Activated CD8-positive, alpha-beta memory T cell treated with anti-CD3 and anti-CD28 coated beads for 1 hour (primary cell): ENCODE data around the gene PLCD1.
"Not testable (repeated sequence)": the region's sequence is repeated elsewhere in the genome, so short reads cannot be mapped to it uniquely, and the experiment has no call there.

Experiments used
- DNase-seq, 2 donors: peaks; one replicate each; pipeline ENCODE4 v3.0.0-alpha.2; 2020; ENCODE audit warnings: low read depth in 1 of 2; ENCODE audit errors: extremely low read depth in 1 of 2

Gene PLCD1

DNA sequence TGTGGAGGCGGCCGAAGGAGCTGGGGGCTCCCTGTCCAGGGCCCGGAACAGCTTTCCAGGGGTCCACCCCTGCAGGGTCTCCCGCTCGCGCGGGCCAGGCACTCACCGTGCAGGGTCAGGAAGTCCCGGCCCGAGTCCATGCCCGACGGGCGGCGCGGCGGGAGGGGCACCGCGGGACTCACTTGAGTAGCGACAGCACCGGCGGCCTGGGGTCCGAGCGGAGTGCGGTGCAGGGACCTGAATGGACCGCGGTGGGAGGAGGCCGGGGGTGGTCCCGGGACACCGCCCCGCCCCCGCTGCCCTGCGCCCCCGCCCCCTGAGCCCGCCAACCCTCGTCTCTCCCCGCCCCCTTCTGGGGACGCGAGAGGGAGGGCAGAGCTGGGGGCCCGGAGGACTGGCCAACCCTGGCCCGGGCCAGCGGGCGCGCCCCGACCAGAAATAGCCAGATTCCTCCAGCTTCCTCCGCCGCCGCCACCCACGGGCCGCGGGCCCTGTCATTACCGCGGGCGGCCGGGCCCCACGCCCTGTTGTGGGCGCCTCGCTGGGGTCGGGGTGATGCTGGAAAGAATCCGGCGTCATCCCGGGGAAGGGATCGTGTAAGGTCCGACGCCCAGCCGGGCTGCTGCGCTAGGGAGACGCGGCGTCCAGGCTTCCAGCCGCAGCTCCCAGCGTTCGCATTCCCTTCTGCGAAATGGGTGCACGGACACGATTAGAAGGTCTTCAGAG lies at the start of gene PLCD1:
PLCD1 (minus strand) TSS at position 243 of the 726 bp plus-strand sequence; CDS start at position 140, 103 bp downstream.
- DNase-seq, result no peak

DNA sequence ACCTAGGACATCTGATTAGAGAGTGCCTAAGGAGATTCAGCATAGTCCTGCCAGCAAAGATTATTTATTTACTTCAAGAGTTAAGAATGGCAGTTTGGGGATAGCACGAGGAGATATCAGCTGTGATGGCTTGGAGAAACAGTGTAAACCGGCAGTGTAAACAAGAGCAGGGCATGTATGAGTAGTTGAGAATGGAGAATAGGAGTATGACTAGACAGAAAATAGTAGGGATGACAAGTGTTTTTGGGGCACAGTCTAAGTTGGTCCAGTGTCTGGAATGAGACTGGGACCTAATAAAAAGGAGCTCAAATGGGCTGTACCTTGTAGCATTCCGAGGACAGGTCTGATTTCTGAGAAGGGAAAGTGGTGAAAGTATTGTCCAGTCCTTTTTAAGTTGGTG lies 47.6 kb upstream of the PLCD1 start:
- DNase-seq, result not testable (repeated sequence)

DNA sequence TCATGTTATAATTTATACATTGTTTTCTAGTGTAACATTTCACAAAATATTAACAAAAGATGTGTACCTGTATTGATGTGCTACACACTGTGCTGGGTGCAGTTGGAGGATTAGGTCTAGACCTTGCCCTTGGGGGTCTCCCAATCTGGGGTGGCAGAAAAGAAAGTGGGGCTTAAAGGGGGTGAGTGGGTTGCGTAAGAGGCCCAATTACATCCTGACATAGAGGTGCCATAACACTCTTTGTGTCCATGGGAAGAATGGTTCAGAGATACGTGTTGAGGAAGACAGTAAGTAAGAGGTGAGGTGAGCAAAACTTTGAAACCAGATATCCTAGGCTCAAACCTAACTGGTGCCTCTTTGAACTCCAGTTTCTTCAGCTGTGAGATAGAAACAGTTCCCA lies 40.6 kb upstream of the PLCD1 start:
- no peak for DNase-seq

DNA sequence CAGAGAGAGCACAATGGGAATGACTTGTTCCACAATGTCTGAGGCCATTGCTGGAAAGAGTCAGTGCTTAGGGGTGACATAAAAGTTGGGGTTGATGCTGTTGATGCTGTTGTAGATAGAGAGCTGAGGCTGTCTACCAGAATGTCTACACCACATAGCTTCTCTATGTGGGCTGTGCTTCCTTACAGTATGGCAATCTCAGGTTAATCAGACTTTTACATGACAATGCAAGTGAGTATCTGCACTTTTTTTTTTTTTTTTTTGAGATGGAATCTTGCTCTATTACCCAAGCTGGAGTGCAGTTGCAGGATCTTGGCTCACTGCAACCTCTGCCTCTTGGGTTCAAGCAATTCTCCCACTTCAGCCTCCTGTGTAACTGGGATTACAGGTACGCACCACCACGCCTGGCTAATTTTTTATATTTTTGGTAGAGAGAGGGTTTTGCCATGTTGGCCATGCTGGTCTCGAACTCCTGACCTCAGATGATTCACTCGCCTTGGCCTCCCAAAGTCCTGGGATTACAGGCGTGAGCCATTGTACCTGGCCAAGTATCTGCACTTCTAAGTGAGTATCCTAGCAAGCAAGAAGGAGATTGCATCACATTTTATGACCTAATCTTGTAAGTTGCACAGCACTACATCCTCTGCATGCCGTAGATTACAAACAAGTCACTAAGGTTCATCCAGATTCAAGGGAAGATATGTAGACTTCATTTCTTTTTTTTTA lies 38.2 kb upstream of the PLCD1 start:
- DNase-seq, result no peak

DNA sequence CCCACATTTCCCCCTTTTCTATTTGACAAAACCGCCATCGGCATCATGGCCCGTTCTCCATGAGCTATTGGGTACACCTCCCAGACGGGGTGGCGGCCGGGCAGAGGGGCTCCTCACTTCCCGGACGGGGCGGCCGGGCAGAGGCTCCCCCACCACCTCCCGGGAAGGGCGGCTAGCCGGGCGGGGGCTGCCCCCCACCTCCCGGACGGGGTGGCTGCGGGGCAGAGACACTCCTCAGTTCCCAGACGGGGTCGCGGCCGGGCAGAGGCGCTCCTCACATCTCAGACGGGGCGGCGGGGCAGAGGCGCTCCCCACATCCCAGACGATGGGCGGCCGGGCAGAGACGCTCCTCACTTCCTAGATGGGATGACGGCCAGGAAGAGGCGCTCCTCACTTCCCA lies 35.0 kb upstream of the PLCD1 start:
- DNase-seq, result not testable (repeated sequence)

DNA sequence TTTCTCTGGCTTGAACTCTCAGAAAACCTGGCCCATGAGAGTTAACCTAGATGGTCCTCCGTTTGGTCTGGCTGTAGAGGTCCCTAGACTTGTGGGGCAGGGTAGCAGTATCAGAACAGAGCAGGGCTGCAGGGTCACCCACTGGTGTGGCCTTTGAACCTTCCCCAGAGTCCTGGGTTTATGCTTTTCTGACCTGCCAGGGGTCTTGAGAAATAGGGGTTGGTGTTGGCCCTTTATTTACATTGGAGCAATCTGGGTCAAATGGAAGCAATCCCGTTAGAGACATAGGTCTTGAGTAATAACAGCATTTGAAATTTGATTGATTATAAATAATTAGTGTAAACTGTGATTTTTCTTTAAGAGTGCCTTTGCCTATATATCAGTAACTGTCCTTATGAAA lies 33.4 kb upstream of the PLCD1 start:
- DNase-seq, result no peak

DNA sequence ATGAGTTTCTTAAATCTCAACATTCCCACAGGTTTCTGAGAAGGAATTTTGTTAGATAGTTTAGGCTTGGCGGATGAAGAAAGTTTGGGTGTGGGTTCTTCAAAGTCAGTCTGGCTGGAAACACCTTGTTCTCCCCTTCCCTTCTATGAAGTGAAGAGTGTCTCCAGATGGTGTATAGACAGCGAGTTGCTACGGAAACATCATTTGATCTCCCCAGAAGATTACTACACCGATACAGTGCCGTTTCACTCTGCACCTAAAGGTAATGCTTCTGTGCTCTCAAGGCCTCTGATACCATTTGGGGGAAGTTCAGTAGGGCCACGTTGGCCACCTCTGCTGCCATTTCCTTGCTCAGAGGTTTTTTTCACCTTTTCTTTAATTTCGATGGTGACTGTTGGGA lies 30.1 kb upstream of the PLCD1 start:
- no peak for DNase-seq

DNA sequence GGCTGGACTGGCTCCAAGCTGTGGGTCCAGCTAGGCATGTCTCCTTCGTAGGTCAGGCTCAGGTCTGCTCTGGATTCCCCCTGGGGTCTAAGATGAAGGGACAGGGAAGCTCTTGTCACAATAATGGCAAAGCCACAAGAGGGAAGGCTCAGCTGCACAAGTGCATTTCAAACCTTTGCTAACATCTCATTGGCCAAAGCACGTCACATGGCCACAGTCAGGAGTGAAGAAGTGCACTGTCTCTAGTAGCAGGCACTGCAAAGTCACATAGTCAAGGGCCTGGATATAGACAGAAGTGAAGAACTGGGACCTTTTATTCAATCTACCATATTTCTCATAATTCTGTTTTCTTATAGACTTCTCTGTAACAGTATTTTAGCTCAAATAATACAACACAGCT lies 29.7 kb upstream of the PLCD1 start:
- no peak for DNase-seq

DNA sequence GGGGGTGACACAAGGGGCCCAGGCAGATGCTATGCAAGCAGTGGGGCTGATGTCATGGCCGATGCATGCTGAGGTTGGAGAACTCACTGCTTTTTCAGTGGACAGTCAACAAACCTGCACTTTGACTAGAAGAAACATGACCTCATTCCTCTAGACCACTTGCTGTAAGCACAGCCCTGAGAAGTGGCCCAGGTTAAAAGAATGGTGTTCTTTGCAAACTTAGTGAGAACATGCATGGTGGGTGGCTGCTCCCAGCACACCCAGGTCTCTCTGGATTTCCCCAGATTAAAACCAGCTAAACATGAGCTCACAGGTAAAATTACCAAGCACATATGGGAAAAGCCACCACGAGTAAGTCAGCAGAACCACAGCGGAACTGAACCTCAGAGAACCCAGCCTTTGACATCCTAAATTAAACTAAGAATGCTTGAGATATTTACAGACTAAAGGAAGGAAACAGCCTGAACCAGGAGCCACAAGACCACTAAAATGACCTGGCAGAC lies 25.1 kb upstream of the PLCD1 start:
- no peak for DNase-seq

DNA sequence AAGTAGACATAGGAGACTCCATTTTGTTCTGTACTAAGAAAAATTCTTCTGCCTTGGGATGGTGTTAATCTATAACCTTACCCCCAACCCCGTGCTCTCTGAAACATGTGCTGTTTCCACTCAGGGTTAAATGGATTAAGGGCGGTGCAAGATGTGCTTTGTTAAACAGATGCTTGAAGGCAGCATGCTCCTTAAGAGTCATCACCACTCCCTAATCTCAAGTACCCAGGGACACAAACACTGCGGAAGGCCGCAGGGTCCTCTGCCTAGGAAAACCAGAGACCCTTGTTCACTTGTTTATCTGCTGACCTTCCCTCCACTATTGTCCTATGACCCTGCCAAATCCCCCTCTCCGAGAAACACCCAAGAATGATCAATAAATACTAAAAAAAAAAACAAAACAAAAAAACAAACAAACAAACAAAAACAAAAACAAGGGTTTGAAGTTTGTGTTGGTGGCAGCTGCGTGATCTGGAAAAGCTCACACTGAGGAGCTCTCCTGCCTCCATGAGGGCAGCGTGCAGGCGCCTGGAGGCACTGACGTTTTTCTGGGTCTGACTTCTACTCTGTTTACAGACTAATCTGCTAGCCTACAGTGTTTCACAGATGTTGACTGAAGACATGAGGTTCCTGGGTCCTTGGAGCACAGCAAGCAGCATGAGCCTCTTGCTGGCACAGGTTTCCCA lies 24.5 kb upstream of the PLCD1 start:
- DNase-seq, result not testable (repeated sequence)

DNA sequence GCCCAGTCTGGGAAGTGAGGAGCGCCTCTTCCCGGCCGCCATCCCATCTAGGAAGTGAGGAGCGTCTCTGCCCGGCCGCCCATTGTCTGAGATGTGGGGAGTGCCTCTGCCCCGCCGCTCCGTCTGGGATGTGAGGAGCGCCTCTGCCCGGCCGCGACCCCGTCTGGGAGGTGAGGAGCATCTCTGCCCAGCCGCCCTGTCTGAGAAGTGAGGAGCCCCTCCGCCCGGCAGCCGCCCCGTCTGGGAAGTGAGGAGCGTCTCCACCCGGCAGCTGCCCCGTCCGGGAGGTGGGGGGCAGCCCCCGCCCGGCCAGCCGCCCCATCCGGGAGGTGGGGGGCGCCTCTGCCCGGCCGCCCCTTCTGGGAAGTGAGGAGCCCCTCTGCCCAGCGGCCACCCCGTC lies 23.8 kb upstream of the PLCD1 start:
- not testable (repeated sequence) for DNase-seq

DNA sequence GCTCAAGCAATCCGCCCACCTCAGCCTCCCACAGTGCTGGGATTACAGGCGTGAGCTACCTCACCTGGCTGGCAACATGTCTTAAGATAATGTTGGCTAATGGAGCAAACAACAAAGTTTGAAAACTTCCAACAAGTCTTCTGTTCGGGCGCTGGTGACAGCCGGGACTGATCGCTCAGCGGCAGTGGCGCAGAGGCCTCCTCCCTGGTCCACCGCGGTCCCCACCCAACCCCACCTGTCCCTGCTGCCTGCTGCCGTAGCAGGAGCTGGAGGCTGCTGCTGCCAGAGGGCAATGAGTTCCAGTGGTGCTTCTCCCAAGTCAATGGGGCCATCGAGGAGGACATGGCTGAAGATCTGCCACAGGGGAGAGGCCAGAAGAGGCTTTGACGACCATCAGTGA lies 21.7 kb upstream of the PLCD1 start:
- DNase-seq, result no peak

DNA sequence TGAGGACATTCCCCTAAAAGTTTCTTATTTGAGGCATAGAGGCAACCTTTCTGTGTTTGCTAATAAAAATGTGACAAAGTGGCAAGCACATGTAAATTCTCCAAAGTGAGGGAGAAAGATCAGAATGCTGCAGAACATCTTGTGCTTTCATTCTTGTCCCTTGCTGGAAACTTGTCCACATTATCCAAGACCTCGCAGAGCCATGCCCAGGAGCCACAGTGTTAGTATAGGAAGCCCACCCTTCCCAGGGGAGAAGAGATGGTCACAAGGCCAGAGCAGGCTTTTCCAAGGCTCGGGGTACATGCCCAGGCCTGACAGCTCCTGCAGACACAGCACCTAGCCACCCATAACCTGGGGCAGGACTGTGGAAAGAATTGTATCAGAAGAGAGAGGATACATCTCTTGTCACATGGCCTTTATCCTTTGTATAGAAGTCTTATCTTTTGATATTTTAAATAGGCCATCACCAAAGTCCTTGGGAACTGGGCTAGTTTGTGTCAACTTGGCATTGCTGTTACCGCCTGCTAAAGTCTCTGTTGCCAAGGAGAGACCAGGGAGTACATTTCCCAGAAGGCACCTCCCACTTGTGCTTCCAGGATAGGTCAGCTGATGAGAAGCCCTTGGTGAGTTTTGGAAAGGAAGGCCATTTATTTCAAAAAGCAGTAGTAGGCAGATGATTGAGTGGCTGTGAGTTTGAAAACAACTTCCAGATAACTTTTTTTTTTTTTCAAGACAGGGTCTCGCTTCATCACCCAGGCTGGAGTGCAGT lies 20.1 kb upstream of the PLCD1 start:
- no peak for DNase-seq

DNA sequence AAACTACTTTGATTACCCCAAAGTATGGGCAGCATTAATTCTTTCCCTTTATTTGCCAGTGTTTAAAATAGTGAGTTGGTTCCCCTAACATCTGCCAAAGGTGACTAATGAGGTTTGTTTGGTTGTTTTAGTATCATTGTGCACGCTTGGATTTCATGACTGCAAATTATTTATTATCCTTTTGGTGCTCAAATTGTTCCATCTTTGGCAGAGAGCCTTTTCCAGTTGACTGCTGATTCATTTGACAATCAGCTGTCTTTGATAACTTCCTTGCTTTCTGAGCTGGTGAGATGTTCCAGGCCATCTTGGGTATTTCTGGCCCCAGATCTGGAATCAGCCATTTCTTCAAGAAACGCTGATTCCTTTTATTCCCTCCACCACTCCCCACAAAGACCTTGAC lies 18.5 kb upstream of the PLCD1 start:
- no peak for DNase-seq

DNA sequence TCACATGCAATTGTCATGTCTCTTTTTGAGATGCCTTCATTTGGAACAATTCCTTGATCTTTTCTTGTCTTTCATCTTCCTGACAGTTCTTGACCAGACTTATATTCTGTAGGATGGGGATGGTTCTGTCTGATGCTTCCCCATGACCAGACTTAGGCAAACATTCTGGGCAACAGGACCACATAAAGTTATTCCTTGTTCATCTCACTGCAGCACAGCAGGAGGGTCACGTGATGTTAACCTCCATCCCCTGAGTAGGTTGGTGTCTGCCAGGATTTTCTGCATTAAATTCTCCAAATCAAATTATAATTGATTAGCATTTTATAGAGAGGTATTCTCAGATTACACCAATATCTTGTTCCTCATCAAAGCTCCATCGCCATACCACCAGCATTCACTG lies 17.4 kb upstream of the PLCD1 start:
- DNase-seq, result no peak

DNA sequence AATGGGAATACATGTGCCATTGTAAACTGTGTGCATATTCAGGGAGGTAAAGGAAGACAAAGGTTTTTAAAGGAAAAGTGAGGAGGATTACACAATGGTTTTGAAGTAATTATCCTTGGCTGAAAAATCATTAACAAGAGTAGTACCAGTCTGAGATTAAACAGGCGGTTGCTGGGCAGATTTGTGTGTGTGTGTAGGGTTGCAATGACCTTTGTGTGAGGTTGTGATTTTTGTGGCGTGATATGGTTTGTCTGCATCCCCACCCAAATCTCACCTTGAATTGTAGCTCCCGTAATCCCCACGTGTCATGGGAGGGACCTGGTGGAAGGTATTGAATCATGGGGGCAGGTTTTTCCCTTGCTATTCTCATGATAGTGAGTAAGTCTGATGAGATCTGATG lies 16.6 kb upstream of the PLCD1 start:
- no peak for DNase-seq

DNA sequence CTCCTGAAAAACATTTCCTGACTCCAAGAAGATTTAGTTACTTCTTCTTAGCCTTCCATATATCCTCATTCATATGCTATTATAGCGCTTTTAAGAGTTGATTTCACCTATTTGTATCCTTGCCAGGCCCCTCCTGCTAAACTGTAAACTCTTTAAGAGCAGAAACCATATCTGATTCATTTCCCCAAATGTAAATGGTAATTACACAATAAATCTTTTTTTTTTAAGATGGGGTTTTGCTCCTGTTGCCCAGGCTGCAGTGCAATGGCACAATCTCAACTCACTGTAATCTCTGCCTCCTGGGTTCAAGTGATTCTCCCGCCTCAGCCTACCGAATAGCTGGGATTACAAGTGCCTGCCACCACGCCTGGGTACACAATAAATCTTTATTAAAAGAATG lies 14.0 kb upstream of the PLCD1 start:
- DNase-seq, result no peak

DNA sequence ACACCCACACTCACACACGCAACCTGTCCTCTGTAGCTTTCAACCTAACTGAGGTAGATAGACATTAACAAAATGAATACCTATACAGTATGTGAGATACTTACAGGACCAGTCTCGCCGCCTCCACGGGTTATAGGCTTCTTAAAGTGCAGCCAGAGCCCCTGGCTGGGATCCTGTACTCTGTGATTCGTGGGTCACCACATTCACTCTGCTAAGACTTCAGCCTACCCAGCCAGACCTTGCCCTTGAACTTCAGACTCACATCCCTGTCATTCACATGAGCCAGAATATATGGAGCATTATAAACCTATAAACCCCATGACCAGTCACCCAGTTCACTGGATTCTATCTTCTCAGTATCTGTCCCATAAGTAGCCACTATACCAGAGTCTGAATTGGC lies 11.0 kb upstream of the PLCD1 start:
- DNase-seq, result no peak

DNA sequence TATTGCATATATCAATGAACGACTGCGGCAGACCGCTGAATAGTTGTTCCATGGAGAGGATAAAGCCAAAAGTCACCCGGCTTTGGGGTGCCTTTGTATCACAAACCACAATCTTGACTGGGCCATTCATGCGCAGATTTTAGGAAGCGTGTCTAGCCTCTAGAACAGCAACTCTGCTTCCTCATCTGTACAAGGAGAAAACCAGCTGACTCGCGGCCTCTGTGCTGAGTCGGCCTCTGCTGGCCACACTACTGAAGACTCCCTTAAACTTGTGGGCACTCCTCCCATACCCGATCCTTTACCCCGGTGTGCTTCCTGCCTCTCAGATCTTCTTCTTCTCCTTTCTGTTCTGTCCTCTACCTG lies 10.4 kb upstream of the PLCD1 start:
- no peak for DNase-seq

DNA sequence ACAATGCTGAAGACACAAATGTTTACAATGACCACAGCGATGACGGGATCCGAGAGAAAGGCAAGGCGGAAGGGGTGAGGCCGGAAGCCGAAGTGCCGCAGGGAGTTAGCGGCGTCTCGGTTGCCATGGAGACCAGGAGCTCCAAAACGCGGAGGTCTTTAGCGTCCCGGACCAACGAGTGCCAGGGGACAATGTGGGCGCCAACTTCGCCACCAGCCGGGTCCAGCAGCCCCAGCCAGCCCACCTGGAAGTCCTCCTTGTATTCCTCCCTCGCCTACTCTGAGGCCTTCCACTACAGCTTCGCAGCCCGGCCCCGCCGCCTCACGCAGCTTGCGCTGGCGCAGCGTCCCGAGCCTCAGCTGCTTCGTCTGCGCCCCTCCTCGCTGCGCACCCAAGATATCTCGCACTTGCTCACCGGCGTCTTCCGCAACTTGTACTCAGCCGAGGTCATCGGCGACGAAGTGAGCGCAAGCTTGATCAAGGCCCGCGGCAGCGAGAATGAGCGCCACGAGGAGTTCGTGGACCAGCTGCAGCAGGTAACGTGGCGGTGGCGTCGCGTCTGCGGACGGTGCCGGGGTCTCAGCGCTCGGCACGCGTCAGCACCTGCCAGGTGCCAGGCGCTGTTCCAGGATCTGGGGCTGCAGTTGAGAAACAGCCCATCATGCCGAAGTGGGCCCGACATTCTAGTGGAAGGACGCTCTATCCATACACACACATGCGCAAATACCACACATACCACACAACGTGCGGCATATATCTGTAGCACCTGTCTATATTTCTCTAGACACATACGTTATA lies 9.9 kb upstream of the PLCD1 start, which contains the start of gene DLEC1:
DLEC1 (plus strand) TSS at position 108 of the 798 bp plus-strand sequence; CDS start at position 126, 18 bp downstream.
- DNase-seq, result peak; percentile 65 to 71
